ENCODE measurements around the gene TCAP. TPM values are rescaled to one million over a fixed set of nuclear protein-coding genes. Genes with fewer than 3 reads are reported as not detected.

The TCAP gene
- total and polyA plus RNA-seq, 3 donors from 2014 or later: 3.0 to 49.8 (median 6.0) TPM

GRCh38 chr17:39658346-39658745, 6.8 kb upstream of the TCAP start:
- TF ChIP-seq CTCF (IDR thresholded peaks at IDR 0.05) (no peak), POLR2A (IDR thresholded peaks at IDR 0.05) (no peak)
- no peaks in the 10 kb centered on the region for H3K36me3 ChIP-seq (ENCODE audit: low read depth, missing control alignments)
- no peak overlapping the region for H3K27ac ChIP-seq
- no peak overlapping the region for H3K4me3 ChIP-seq
- peaks cover 5% of the 10 kb centered on the region for H3K4me1 ChIP-seq
- intact Hi-C loops (cut with DNase I; ENCODE audit: low total_unique reads): no loop called here
- H3K9me3 ChIP-seq: no peaks in the 10 kb centered on the region
- WGBS, 2 donors: 91 to 98% methylated on average over 7 to 11 of the region's 11 CpGs
- DNase-seq: no peak
- no peaks in the 10 kb centered on the region for H3K27me3 ChIP-seq

- no peaks in the 10 kb centered on the region for H3K36me3 ChIP-seq (ENCODE audit: low read depth, missing control alignments)
- TF ChIP-seq CTCF (IDR thresholded peaks at IDR 0.05): no peak
- TF ChIP-seq POLR2A (IDR thresholded peaks at IDR 0.05): no peak
- peaks cover 3% of the 10 kb centered on the region for H3K4me1 ChIP-seq
- no peaks in the 10 kb centered on the region for H3K27me3 ChIP-seq
- H3K9me3 ChIP-seq: no peaks in the 10 kb centered on the region
- DNase-seq: no peak
- 91 to 97% methylated on average over 2 to 3 of the region's 3 CpGs for WGBS, 2 donors
- H3K27ac ChIP-seq: peak overlapping the region in 1 of 2 donors; percentile 69
- intact Hi-C loops (cut with DNase I; ENCODE audit: low total_unique reads): no loop called here
- H3K4me3 ChIP-seq: no peak overlapping the region
Observed at GRCh38 chr17:39658760-39659159, 6.4 kb upstream of the TCAP start.

- DNase-seq: no peak
- intact Hi-C loops (cut with DNase I; ENCODE audit: low total_unique reads): no loop called here
- Histone ChIP-seq H3K9me3 (no peaks in the 10 kb centered on the region), H3K4me1 (peaks cover 4% of the 10 kb centered on the region), H3K27ac (peak overlapping the region in 1 of 2 donors; percentile 69), H3K4me3 (no peak overlapping the region), H3K27me3 (no peaks in the 10 kb centered on the region), H3K36me3 (ENCODE audit: low read depth, missing control alignments) (no peaks in the 10 kb centered on the region)
- TF ChIP-seq CTCF (IDR thresholded peaks at IDR 0.05) (no peak), POLR2A (IDR thresholded peaks at IDR 0.05) (no peak)
- WGBS, 2 donors: 57 to 61% methylated on average over 14 to 15 of the region's 15 CpGs
Observed at GRCh38 chr17:39659279-39660010, 5.7 kb upstream of the TCAP start.

GRCh38 chr17:39660011-39660360, 5.2 kb upstream of the TCAP start:
- 74 to 78% methylated on average over 5 of the region's 5 CpGs for WGBS, 2 donors
- Histone ChIP-seq H3K4me3 (no peak overlapping the region), H3K27me3 (no peaks in the 10 kb centered on the region), H3K9me3 (no peaks in the 10 kb centered on the region), H3K27ac (peak overlapping the region; percentile 24 to 69), H3K36me3 (ENCODE audit: low read depth, missing control alignments) (no peaks in the 10 kb centered on the region), H3K4me1 (peaks cover 4% of the 10 kb centered on the region)
- intact Hi-C loops (cut with DNase I; ENCODE audit: low total_unique reads): no loop called here
- TF ChIP-seq CTCF (IDR thresholded peaks at IDR 0.05) (no peak), POLR2A (IDR thresholded peaks at IDR 0.05) (no peak)
- no peak for DNase-seq
